A549 (cell line): ENCODE measurements around the gene VPS52. TPM values are rescaled to one million over a fixed set of nuclear protein-coding genes. Genes with fewer than 3 reads are reported as not detected.
A peak's percentile ranks its signal among the peaks of the same experiment; 100 is the strongest.

Experiments used
- ATAC-seq, 2 experiments: fragments of 200-7000 bp in 1 of 2; fragments of >200 bp in 1 of 2; cut with Nextera tagmentation in 1 of 2; cut with Tn5 transposase in 1 of 2; 3 replicates each; pipeline versions ENCODE4 v1.8.0 to v1.9.1; 2018 to 2020; ENCODE audit warnings: mild to moderate bottlenecking in 1 of 2, moderate library complexity in 1 of 2
- CTCF ChIA-PET: fragments of 300-600 bp; sonication (Branson Sonifier 250); formaldehyde crosslinking; extraction: SDS; loops from one replicate; lab custom pipeline; 2021; ENCODE audit warnings: antibody characterized with exemption, inconsistent platforms; lab: Yijun Ruan, JAX
- POLR2A ChIA-PET: fragments of 350-600 bp; formaldehyde crosslinking; extraction: SDS; loops from one replicate; lab custom pipeline; 2021; ENCODE audit warnings: antibody characterized with exemption, inconsistent platforms; lab: Yijun Ruan, JAX
- DNase-seq, 2 experiments: peaks; one replicate each; pipeline versions ENCODE4 v3.0.0 to v3.0.0-alpha.2; 2011 to 2016; ENCODE audit warnings: low read depth in 1 of 2, low spot score in 1 of 2
- FAIRE-seq: peaks from 2 replicates; lab custom pipeline; 2011; peaks lifted over from hg19 to GRCh38; lab: Jason Lieb, UNC
- H3K27ac ChIP-seq, 2 experiments: fragments of >200 bp; sonication (Bioruptor Twin); formaldehyde crosslinking; 3 replicates each; pipeline ENCODE4 v1.5.1; 2016 to 2017
- H3K4me1 ChIP-seq: fragments of >200 bp; sonication (Bioruptor Twin); formaldehyde crosslinking; 3 replicates; pipeline ENCODE4 v1.6.1; 2016
- H3K4me2 ChIP-seq: fragments of >200 bp; sonication (Bioruptor Twin); formaldehyde crosslinking; 3 replicates; pipeline ENCODE4 v1.6.1; 2016
- H3K4me3 ChIP-seq: fragments of >200 bp; sonication (Bioruptor Twin); formaldehyde crosslinking; 3 replicates; pipeline ENCODE4 v1.5.1; 2016
- H3K9me3 ChIP-seq: fragments of >200 bp; sonication (Bioruptor Twin); formaldehyde crosslinking; 3 replicates; pipeline ENCODE4 v1.6.1; 2016
- BHLHE40 ChIP-seq: IDR thresholded peaks from 2 replicates; pipeline ENCODE4 v1.6.1; 2012; ENCODE audit warnings: low read depth, low read length, inconsistent platforms
- CHD2 ChIP-seq: fragments of 150-350 bp; IDR thresholded peaks from 2 replicates; pipeline ENCODE4 v1.6.1; 2014; ENCODE audit warnings: low read length; ENCODE audit not compliant: partially characterized antibody
- EHF ChIP-seq: fragments of 250-450 bp; sonication (Bioruptor Pico); IDR thresholded peaks from 2 replicates; pipeline ENCODE4 v1.5.0; 2020; ENCODE audit warnings: mild to moderate bottlenecking
- EHMT2 ChIP-seq: fragments of 200-600 bp; sonication (generic); IDR thresholded peaks from 2 replicates; pipeline ENCODE4 v1.6.1; 2016; ENCODE audit warnings: antibody characterized with exemption, low read depth, mild to moderate bottlenecking, moderate library complexity
- ESRRA ChIP-seq: fragments of 150-350 bp; IDR thresholded peaks from 2 replicates; pipeline ENCODE4 v1.6.1; 2014; ENCODE audit warnings: mild to moderate bottlenecking, low read length, borderline replicate concordance
- FOSL2 ChIP-seq, 2 experiments: fragments of 450-650 bp in 1 of 2; fragments of >200 bp in 1 of 2; sonication (Bioruptor Twin) in 1 of 2; formaldehyde crosslinking; IDR thresholded peaks; 2 replicates each; pipeline versions ENCODE4 v1.5.0 to v1.6.1; 2016 to 2020; ENCODE audit warnings: mild to moderate bottlenecking in 1 of 2, moderate library complexity in 1 of 2
- FOXS1 ChIP-seq: fragments of 250-450 bp; sonication (Bioruptor Pico); IDR thresholded peaks from 2 replicates; pipeline ENCODE4 v1.5.0; 2020; ENCODE audit warnings: mild to moderate bottlenecking, moderate library complexity
- HOXA7 ChIP-seq: fragments of 250-450 bp; sonication (Bioruptor Pico); IDR thresholded peaks from 2 replicates; pipeline ENCODE4 v1.5.0; 2020; ENCODE audit warnings: mild to moderate bottlenecking, moderate library complexity
- JUN ChIP-seq, 2 experiments: fragments of >200 bp; sonication (Bioruptor Twin); formaldehyde crosslinking; IDR thresholded peaks; 2 replicates in 1 of 2; 3 replicates in 1 of 2; pipeline ENCODE4 v1.6.1; 2016 to 2017
- JUNB ChIP-seq: fragments of >200 bp; sonication (Bioruptor Twin); formaldehyde crosslinking; IDR thresholded peaks from 2 replicates; pipeline ENCODE4 v1.6.1; 2016
- KDM5A ChIP-seq: fragments of 200-600 bp; sonication (generic); IDR thresholded peaks from 2 replicates; pipeline ENCODE4 v1.6.1; 2016; ENCODE audit warnings: antibody characterized with exemption, mild to moderate bottlenecking
- NR3C1 ChIP-seq: fragments of >200 bp; sonication (Bioruptor Twin); formaldehyde crosslinking; IDR thresholded peaks from 3 replicates; pipeline ENCODE4 v1.6.1; 2017
- PHF8 ChIP-seq: fragments of 200-600 bp; sonication (generic); IDR thresholded peaks from 2 replicates; pipeline ENCODE4 v1.6.1; 2016; ENCODE audit warnings: low read depth, mild to moderate bottlenecking, antibody characterized with exemption, moderate library complexity, borderline replicate concordance
- POLR2A ChIP-seq: IDR thresholded peaks from 2 replicates; pipeline ENCODE4 v1.6.1; 2012; ENCODE audit warnings: mild to moderate bottlenecking, low read length
- POLR2AphosphoS2 ChIP-seq: conservative IDR thresholded peaks from 2 replicates; pipeline ENCODE4 v1.6.1; 2012; ENCODE audit warnings: low read length, improper control_type of control experiment, inconsistent platforms
- RFX5 ChIP-seq: fragments of 450-650 bp; IDR thresholded peaks from 2 replicates; pipeline ENCODE4 v1.7.1; 2014; ENCODE audit warnings: antibody characterized with exemption, mild to moderate bottlenecking, moderate library complexity
- RNF2 ChIP-seq: fragments of 200-600 bp; sonication (generic); IDR thresholded peaks from 2 replicates; pipeline ENCODE4 v1.6.1; 2016; ENCODE audit warnings: low read depth, mild to moderate bottlenecking, antibody characterized with exemption, moderate library complexity, borderline replicate concordance
- WGBS: methylation state at CpG from one replicate; pipeline ENCODE4 v1.1.6; 2017; ENCODE audit errors: missing lambda C conversion rate; 5-methylcytosine and 5-hydroxymethylcytosine counted together
- polyA plus RNA-seq, 4 experiments: library from polyadenylated mRNA; depleted of rRNA in 3 of 4; stranded (reverse); fragments of >200 nt; fragmentation: RNase III in 1 of 4; extraction: RNeasy Plus Mini Kit Qiagen cat#74134 plus additional on column Dnase treatment in 1 of 4; gene quantifications; 2 replicates in 3 of 4; 3 replicates in 1 of 4; pipeline ENCODE4 v1.2.3, GENCODE V29; 2011 to 2017
- TF ChIP-seq, protein P1 (sequence below): fragments of 450-650 bp; IDR thresholded peaks from 2 replicates; pipeline ENCODE4 v1.6.1; 2014; ENCODE audit warnings: antibody characterized with exemption
- TF ChIP-seq, protein P2 (sequence below): IDR thresholded peaks from 2 replicates; pipeline ENCODE4 v1.6.1; 2012
- TF ChIP-seq, protein P3 (sequence below): IDR thresholded peaks from 2 replicates; pipeline ENCODE4 v1.6.1; 2012
- TF ChIP-seq, protein P4 (sequence below): fragments of >200 bp; sonication (Bioruptor Twin); formaldehyde crosslinking; IDR thresholded peaks from 3 replicates; pipeline ENCODE4 v1.6.1; 2016
- TF ChIP-seq, protein P5 (sequence below): fragments of 250-450 bp; sonication (Bioruptor Pico); IDR thresholded peaks from 2 replicates; pipeline ENCODE4 v1.5.0; 2021; ENCODE audit warnings: mild to moderate bottlenecking, moderate library complexity, borderline replicate concordance
- TF ChIP-seq, protein P6 (sequence below): fragments of >200 bp; sonication (Bioruptor Twin); formaldehyde crosslinking; IDR thresholded peaks from 2 replicates; pipeline ENCODE4 v1.6.1; 2016

The VPS52 gene
- polyA plus RNA-seq, 2 of the 4 experiments (the other 2 are of a cell fraction): 22.8 to 38.9 TPM

DNA sequence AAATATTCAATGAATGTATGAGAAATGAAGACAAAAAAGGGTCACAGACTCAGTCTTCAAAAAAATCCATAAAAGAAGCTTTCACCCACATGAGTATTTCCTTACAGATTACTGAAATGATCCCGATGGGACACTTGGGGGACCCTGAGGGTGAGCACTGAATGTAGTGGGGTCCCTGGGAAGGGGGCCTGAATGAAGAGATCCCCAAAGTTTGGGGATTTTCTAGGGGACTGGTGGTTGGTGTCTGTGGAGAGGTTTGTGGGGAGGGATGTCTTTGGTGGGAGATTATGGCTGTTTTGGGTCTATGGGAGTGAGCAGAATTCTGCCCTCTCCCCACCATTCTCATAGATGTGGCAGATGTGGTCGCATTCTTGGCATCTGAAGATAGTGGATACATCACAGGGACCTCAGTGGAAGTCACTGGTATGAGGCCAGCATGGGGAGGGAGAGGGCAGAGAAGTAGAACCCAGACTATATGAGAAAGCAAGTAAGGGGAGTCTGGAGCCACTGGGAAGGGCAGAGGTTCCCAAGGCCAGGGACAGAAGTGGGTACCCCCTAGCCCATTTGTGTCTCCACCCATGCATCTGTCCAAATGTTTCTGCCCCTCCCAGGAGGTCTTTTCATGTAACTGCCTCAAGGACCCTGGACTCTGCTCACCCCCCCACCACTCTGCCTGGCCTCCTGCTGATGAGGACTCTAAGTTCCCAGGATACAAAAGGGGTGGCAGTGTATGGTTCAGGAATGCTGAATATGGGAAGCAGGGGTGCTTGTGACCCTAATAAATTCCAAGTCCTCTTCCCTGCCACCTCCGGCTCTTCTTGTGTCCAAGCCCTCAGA lies 65.4 kb downstream of the VPS52 start (continued):
- TF ChIP-seq, protein P1, sequence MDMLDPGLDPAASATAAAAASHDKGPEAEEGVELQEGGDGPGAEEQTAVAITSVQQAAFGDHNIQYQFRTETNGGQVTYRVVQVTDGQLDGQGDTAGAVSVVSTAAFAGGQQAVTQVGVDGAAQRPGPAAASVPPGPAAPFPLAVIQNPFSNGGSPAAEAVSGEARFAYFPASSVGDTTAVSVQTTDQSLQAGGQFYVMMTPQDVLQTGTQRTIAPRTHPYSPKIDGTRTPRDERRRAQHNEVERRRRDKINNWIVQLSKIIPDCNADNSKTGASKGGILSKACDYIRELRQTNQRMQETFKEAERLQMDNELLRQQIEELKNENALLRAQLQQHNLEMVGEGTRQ: no peak
- TF ChIP-seq PHF8: no peak
- TF ChIP-seq JUNB: no peak
- TF ChIP-seq, protein P2, sequence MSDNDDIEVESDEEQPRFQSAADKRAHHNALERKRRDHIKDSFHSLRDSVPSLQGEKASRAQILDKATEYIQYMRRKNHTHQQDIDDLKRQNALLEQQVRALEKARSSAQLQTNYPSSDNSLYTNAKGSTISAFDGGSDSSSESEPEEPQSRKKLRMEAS: no peak
- no peak for TF ChIP-seq EHMT2
- no peak for TF ChIP-seq CHD2

DNA sequence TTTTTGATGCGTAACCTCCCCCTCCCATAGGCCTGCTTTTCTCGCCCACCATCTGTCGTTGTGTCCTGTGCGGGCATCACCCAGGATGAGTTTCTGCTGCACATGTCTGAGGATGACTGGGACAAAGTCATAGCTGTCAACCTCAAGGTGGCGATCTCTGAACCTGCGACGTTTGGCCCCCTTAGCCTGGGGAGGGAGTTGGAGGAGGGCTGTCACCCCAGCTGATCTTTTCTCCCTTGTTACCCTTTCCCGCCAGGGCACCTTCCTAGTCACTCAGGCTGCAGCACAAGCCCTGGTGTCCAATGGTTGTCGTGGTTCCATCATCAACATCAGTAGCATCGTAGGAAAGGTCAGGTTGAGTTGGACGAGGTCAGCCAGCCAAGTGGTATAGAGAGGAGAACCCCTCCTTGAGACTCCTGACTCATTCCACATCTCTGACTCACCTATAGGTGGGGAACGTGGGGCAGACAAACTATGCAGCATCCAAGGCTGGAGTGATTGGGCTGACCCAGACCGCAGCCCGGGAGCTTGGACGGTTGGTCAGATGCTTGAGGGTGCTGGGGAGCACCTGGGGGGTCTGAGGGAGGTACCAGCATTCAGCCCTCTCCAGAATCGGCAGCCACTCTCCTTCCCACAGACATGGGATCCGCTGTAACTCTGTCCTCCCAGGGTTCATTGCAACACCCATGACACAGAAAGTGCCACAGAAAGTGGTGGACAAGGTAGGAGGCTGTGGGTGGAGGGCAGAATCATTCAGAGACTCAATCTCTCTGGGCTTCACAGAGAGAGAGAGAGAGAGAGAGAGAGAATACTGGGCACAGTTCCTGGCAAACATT lies 66.3 kb downstream of the VPS52 start:
- Histone ChIP-seq H3K27ac (peak overlapping the region; percentile 87 to 100), H3K9me3 (no peaks in the 10 kb centered on the region), H3K4me2 (peak overlapping the region; percentile 76), H3K4me1 (peaks cover 46% of the 10 kb centered on the region), H3K4me3 (peak overlapping the region; percentile 82)
- FAIRE-seq (no peak), DNase-seq (peak; percentile 46 to 59), ATAC-seq (peak; percentile 33 to 47; a peak in 4 of 6 replicates)
- POLR2A ChIA-PET: interaction anchor here (1.5 kb wide), 1 partner anchor 234 kb away, joined by 4 read pairs; no protein-coding TSS in a partner anchor
- TF ChIP-seq FOSL2 (IDR thresholded peaks at IDR 0.05): no peak
- peak; percentile 67 for TF ChIP-seq FOSL2 (CRISPR knock-in tag; IDR thresholded peaks at IDR 0.05)
- TF ChIP-seq, protein P3, sequence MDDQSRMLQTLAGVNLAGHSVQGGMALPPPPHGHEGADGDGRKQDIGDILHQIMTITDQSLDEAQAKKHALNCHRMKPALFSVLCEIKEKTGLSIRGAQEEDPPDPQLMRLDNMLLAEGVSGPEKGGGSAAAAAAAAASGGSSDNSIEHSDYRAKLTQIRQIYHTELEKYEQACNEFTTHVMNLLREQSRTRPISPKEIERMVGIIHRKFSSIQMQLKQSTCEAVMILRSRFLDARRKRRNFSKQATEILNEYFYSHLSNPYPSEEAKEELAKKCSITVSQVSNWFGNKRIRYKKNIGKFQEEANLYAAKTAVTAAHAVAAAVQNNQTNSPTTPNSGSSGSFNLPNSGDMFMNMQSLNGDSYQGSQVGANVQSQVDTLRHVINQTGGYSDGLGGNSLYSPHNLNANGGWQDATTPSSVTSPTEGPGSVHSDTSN: no peak
- no peak for TF ChIP-seq RNF2
- no peak for TF ChIP-seq JUN (IDR thresholded peaks at IDR 0.05)
- TF ChIP-seq, protein P2: 0 out of 2 replicates have a peak, but pooled peaks have one; percentile 6
- no peak for TF ChIP-seq NR3C1
- no peak for TF ChIP-seq EHF (CRISPR knock-in tag)
- TF ChIP-seq EHMT2: no peak
- no peak for TF ChIP-seq POLR2A
- 40% methylated on average over 11 of the region's 17 CpGs for WGBS
- CTCF ChIA-PET: interaction anchor here (1.2 to 2.4 kb wide), 2 partner anchors 33 to 43 kb away, joined by 3 to 9 read pairs; no protein-coding TSS in a partner anchor

DNA sequence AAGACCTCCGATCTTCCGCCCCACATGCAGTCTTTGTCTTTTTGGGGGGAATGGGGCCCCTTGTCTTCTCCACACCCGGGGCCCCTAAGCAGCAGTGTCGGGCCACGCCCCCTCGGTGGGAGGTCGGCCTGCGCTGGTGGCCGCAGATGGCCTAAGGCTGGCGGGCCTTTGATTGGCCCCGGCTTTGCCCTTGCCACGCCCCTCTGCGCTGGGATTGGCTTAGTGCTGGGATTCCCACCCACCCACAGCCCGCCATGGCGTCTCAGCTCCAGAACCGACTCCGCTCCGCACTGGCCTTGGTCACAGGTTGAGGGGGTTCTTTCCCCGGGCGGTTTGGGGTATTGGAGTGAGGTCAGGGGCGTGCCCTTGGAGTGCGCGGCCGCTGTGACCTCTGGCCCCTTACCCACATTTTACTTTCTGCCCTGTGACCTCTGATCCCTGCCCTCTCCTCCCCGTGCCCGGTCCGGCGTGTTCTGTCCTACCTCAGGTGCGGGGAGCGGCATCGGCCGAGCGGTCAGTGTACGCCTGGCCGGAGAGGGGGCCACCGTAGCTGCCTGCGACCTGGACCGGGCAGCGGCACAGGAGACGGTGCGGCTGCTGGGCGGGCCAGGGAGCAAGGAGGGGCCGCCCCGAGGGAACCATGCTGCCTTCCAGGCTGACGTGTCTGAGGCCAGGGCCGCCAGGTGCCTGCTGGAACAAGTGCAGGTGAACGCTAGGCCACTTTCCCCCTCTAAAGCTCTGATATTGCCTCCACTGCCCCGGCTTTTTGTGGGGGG lies 67.1 kb downstream of the VPS52 start, which contains the start of gene HSD17B8:
Gene HSD17B8 (plus strand): TSS at position 241 of the 776 bp plus-strand sequence. CDS start 14 bp downstream, at position 255.
- Histone ChIP-seq H3K27ac (peak within 1 kb of the TSS; percentile 87 to 100), H3K9me3 (no peaks in the 10 kb centered on the region), H3K4me1 (peaks cover 46% of the 10 kb centered on the region), H3K4me2 (peak within 1 kb of the TSS; percentile 76), H3K4me3 (peak within 1 kb of the TSS; percentile 82)
- 3% methylated on average over 24 of the region's 48 CpGs for WGBS
- ChIA-PET POLR2A (interaction anchor here (0.6 to 1.5 kb wide), 2 partner anchors 71 to 233 kb away, joined by 3 to 4 read pairs; no protein-coding TSS in a partner anchor), CTCF (interaction anchor here (1.2 to 2.4 kb wide), 2 partner anchors 34 to 44 kb away, joined by 3 to 9 read pairs; no protein-coding TSS in a partner anchor)
- FAIRE-seq (no peak), ATAC-seq (peak; percentile 65 to 82), DNase-seq (peak; percentile 85 to 90)
- TF ChIP-seq, protein P4, sequence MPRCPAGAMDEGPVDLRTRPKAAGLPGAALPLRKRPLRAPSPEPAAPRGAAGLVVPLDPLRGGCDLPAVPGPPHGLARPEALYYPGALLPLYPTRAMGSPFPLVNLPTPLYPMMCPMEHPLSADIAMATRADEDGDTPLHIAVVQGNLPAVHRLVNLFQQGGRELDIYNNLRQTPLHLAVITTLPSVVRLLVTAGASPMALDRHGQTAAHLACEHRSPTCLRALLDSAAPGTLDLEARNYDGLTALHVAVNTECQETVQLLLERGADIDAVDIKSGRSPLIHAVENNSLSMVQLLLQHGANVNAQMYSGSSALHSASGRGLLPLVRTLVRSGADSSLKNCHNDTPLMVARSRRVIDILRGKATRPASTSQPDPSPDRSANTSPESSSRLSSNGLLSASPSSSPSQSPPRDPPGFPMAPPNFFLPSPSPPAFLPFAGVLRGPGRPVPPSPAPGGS: no peak
- TF ChIP-seq POLR2AphosphoS2 (no peak), NR3C1 (no peak), PHF8 (peak; percentile 48; the same call in 1 of the 2 replicates), KDM5A (peak; percentile 68), FOXS1 (CRISPR knock-in tag) (no peak), HOXA7 (CRISPR knock-in tag) (no peak), RFX5 (no peak), EHMT2 (no peak), ESRRA (no peak), BHLHE40 (no peak)
- TF ChIP-seq, protein P5, sequence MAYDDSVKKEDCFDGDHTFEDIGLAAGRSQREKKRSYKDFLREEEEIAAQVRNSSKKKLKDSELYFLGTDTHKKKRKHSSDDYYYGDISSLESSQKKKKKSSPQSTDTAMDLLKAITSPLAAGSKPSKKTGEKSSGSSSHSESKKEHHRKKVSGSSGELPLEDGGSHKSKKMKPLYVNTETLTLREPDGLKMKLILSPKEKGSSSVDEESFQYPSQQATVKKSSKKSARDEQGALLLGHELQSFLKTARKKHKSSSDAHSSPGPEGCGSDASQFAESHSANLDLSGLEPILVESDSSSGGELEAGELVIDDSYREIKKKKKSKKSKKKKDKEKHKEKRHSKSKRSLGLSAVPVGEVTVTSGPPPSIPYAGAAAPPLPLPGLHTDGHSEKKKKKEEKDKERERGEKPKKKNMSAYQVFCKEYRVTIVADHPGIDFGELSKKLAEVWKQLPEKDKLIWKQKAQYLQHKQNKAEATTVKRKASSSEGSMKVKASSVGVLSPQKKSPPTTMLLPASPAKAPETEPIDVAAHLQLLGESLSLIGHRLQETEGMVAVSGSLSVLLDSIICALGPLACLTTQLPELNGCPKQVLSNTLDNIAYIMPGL (CRISPR knock-in tag): no peak
- TF ChIP-seq, protein P2: 0 out of 2 replicates have a peak, but pooled peaks have one; percentile 42
- TF ChIP-seq, protein P6, sequence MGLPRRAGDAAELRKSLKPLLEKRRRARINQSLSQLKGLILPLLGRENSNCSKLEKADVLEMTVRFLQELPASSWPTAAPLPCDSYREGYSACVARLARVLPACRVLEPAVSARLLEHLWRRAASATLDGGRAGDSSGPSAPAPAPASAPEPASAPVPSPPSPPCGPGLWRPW: no peak
